Ovary (tissue), 3 donors: ENCODE measurements around the gene TPSD1.
"Not testable (repeated sequence)": the region's sequence is repeated elsewhere in the genome, so short reads cannot be mapped to it uniquely, and the experiment has no call there.

Experiments
- CTCF ChIP-seq, 3 donors: fragments of 450-650 bp in 2 of 3; fragments of 200-600 bp in 1 of 3; IDR thresholded peaks; one replicate each; pipeline versions ENCODE4 v1.5.1 to v1.8.0; 2016 to 2022; ENCODE audit warnings: antibody characterized with exemption in 3 of 3, mild to moderate bottlenecking in 1 of 3
- EP300 ChIP-seq: sonication (generic); formaldehyde crosslinking; IDR thresholded peaks from one replicate; pipeline ENCODE4 v1.6.1; 2017; ENCODE audit warnings: antibody characterized with exemption
- donor health status: DM: no; HTN: no; CAD: no.

GRCh38 chr16:1231301-1231700 is 24.6 kb upstream of the TPSD1 start:
- TF ChIP-seq CTCF (IDR thresholded peaks at IDR 0.05); EP300: not testable (repeated sequence)
